Activated T-helper 17 cell treated with anti-CD3 and anti-CD28 coated beads, Interleukin-2, amount 50 U/mL, for 72 hours (primary cell): Measurements from ENCODE around the gene WDR74. TPM values are rescaled to one million over a fixed set of nuclear protein-coding genes. Genes with fewer than 3 reads are reported as not detected.

Source experiments
- ATAC-seq: fragments of 150-1000 bp; cut with Tn5 transposase; replicated peaks from 2 replicates; pipeline ENCODE4 v1.10.0; 2021; ENCODE audit warnings: mild to moderate bottlenecking, moderate library complexity
- H3K27ac Mint-ChIP-seq: one replicate; pipeline ENCODE4 v1.8.0; 2022; ENCODE audit warnings: mixed read lengths
- H3K27me3 Mint-ChIP-seq: one replicate; pipeline ENCODE4 v1.8.0; 2022; ENCODE audit warnings: mixed read lengths
- H3K36me3 Mint-ChIP-seq: one replicate; pipeline ENCODE4 v1.8.0; 2022; ENCODE audit warnings: low read depth, mild to moderate bottlenecking, mixed read lengths
- H3K4me1 Mint-ChIP-seq: one replicate; pipeline ENCODE4 v1.8.0; 2022; ENCODE audit warnings: mixed read lengths
- H3K4me3 Mint-ChIP-seq: one replicate; pipeline ENCODE4 v1.8.0; 2022; ENCODE audit warnings: mild to moderate bottlenecking, mixed read lengths
- H3K9me3 Mint-ChIP-seq: one replicate; pipeline ENCODE4 v1.8.0; 2022; ENCODE audit warnings: mixed read lengths
- total RNA-seq, 2 donors: library from RNA; stranded (reverse); gene quantifications; one replicate each; pipeline ENCODE4 v1.2.3, GENCODE V29; 2022

The WDR74 gene
- total RNA-seq, 2 donors from 2014 or later: 70.3 to 104 TPM

DNA sequence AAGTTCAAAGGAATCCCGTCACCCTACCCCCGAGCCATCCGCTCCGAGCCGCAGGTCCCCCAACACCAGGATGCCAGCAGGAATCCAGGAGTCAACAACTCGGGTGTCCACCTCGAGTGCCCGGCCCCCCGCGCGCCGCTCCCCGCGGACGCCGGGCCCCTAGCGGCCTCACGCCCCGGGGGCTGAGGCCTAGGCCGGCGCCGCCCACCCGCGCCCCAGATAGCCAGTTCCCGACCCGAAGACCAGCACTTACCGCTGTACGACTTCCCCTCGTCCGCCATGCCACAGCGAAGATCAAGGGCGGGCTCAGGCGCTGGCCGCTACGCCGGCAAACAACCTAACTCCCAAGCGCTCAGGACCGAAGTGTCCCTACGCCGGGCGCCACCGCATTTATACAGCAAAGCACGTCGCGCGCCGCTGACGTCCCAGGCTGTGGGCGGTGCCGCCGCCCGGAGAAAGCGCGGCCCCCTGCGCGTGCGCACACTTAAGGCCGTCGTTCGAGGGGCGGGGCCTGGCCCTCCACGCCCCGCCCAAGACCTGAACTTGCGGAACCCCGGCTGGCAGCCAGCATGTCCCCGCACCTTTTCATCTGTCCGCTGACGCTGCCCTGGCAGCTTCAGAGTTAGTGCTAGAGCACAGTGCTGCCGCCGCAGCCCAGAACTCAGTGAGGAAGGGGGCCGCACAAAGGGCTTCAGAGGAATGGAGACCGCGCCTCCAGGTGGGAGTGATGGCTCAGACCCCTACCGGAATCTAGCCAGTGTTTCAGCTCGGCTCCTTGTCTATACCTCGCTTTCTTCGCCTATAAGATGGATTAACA lies 34.1 kb downstream of the WDR74 start, which contains the start of gene NXF1:
Gene NXF1 (minus strand): TSS at position 365 of the 817 bp plus-strand sequence. CDS start 84 bp downstream, at position 281.
- Mint-ChIP-seq H3K4me1 (peaks cover 19% of the 10 kb centered on the region), H3K36me3 (peaks cover 52% of the 10 kb centered on the region), H3K9me3 (no peaks in the 10 kb centered on the region), H3K27ac (peak within 1 kb of the TSS; percentile 97), H3K27me3 (no peaks in the 10 kb centered on the region), H3K4me3 (peak within 1 kb of the TSS; percentile 99)
- peak; percentile 80 for ATAC-seq

DNA sequence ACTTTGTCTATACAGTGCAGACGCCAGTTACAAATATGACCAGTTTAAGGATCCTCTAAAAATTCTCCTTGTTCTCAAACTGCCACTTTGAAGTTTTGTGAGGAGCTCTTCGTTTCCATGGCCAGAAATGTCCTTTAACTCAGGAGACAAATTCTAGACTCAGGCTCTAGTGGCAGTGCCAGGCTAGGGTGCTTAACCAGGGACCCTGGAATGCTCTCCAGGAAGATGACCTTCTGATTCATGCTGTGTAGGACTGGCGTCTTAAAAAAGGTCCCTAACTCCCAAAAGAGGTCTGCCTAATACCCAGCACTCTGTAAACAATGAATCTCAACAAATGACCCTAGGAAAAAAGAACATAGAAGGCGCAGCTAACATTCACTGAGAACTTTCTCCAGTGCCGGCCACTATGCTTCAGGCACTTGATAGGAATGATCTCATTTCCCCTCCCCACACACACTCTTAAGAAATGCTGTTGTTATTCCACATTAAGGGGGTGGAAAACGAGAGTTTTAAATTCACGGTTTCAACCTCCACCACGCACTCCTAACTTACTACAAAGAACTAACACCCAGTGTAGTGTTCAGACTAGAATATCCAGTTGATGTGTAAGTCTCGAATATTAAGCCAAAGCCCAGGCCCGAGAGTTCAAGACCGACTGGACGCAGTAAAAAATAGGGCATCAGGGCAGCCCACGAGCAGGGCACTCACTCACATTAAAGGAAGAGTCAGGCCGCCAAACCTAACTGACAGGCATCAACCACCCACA lies 34.9 kb downstream of the WDR74 start:
- ATAC-seq: peak; percentile 75
- no peaks in the 10 kb centered on the region for H3K27me3 Mint-ChIP-seq
- peaks cover 19% of the 10 kb centered on the region for H3K4me1 Mint-ChIP-seq
- H3K4me3 Mint-ChIP-seq: peak overlapping the region; percentile 99
- no peaks in the 10 kb centered on the region for H3K9me3 Mint-ChIP-seq
- H3K27ac Mint-ChIP-seq: peak overlapping the region; percentile 97
- H3K36me3 Mint-ChIP-seq: peaks cover 60% of the 10 kb centered on the region

DNA sequence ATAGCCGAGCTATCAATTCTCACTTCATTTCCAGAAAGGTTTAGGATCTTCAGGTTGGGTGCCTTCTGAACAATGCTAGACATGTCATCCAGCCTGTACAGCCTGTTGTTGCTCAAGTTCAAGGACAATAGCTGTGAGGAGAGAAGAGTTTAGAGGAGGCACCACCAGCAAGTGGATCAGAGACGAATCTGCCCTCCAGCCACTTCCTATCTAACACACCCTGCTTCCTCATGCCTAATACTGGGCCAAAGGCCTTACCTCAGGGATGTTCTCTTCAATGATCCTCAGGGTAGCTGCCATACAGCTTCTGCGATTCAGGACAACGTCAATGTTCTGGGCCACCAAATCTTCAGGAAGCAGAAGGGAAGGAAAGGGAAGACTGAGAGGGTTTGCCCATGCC lies 38.3 kb downstream of the WDR74 start:
- ATAC-seq: no peak
- Mint-ChIP-seq H3K9me3 (no peaks in the 10 kb centered on the region), H3K27me3 (no peaks in the 10 kb centered on the region), H3K27ac (peak overlapping the region; percentile 70), H3K4me1 (peaks cover 17% of the 10 kb centered on the region), H3K36me3 (peaks cover 94% of the 10 kb centered on the region), H3K4me3 (no peak overlapping the region)

DNA sequence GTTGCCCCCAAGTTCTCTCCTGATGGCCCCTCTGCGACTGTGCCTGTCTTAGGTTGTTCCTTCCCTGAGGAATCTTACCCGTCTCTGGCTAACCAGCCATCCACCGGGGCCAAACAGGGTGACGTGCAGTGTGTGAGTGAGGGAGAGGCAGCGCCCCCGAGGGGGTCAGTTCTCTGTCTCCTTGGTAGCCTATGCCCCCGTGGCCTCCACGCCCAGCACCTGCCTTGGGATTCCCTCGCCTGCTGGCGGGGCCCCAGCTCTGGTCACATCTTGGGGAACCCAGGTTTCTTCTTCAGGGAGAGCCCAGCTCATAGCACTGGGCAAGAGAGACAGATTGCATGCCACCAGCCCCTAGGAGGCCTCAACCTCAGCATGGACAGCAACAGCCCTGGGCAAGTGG lies 39.9 kb downstream of the WDR74 start:
- peaks cover 99% of the 10 kb centered on the region for H3K36me3 Mint-ChIP-seq
- H3K27ac Mint-ChIP-seq: peak overlapping the region; percentile 67
- no peaks in the 10 kb centered on the region for H3K9me3 Mint-ChIP-seq
- H3K4me3 Mint-ChIP-seq: no peak overlapping the region
- ATAC-seq: no peak
- H3K4me1 Mint-ChIP-seq: peaks cover 18% of the 10 kb centered on the region
- no peaks in the 10 kb centered on the region for H3K27me3 Mint-ChIP-seq

DNA sequence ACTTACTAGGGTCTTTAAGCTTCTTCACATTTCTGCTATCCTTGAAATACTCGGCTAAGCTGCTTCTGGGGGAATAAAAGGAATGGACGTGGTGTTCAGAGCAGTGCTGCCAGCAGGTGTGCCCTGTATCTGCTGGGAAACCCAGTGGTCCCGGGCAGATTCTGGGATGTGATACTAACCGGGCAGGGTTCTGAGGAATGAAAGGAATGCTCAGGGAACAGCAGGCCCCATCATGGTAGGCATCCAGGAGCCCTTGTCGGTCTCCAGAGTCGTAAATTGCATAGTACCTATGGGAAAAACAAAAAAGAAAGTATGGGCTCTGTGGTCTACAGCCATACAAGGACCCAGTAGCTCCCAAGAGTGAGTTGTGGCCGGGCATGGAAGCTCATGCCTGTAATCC lies 43.1 kb downstream of the WDR74 start:
- ATAC-seq: no peak
- H3K27me3 Mint-ChIP-seq: no peaks in the 10 kb centered on the region
- no peaks in the 10 kb centered on the region for H3K9me3 Mint-ChIP-seq
- no peak overlapping the region for H3K4me3 Mint-ChIP-seq
- peaks cover 98% of the 10 kb centered on the region for H3K36me3 Mint-ChIP-seq
- H3K4me1 Mint-ChIP-seq: peaks cover 19% of the 10 kb centered on the region
- H3K27ac Mint-ChIP-seq: no peak overlapping the region

DNA sequence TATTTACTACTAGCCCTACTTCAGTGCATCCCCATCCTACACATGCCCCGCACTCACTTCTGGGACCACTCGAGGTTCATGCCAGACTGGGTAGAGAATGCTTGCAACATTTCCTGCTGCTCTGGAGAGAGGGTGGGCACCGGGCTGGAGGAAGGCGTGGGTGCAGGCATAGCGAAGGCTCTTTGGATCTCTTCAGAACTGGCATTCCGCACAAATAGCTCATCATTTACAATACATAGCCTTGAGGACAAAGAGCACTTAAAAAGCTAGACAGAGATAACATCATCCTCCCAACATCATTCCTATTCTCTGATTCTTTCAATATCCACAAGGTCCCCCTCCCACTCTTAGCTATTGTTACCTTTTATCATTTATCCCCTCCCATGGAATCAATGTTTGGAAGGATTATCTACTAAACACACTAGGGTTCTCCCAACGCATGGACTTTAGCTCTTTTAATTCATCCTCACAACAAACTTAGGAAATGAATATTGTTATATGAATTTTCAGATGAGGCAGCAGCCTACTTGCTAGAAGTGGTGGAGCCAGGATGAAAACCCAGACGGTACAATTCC lies 45.1 kb downstream of the WDR74 start:
- ATAC-seq: no peak
- no peaks in the 10 kb centered on the region for H3K27me3 Mint-ChIP-seq
- peak overlapping the region; percentile 36 for H3K27ac Mint-ChIP-seq
- peaks cover 99% of the 10 kb centered on the region for H3K36me3 Mint-ChIP-seq
- peak overlapping the region; percentile 10 for H3K4me3 Mint-ChIP-seq
- H3K4me1 Mint-ChIP-seq: peaks cover 34% of the 10 kb centered on the region
- no peaks in the 10 kb centered on the region for H3K9me3 Mint-ChIP-seq

DNA sequence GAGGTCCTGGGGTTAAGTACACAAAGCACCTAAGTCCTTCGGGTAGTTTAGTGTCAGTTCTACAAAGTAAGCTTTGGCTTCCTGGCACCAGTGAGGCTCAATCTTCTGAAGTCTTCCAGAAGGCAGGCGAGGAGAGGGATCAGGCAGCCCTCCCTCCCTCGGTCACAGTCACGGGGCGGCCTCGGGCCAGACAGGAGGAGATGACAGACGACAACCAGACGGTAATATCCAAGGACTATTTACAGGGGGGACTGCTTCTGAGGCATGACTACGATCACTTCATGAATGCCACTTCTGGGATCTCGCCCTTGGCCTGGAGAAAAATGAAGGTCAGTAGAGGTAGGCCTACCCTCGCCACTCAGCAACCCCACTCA lies 47.2 kb downstream of the WDR74 start:
- peak overlapping the region; percentile 86 for H3K4me3 Mint-ChIP-seq
- H3K27me3 Mint-ChIP-seq: no peaks in the 10 kb centered on the region
- H3K9me3 Mint-ChIP-seq: no peaks in the 10 kb centered on the region
- peaks cover 36% of the 10 kb centered on the region for H3K4me1 Mint-ChIP-seq
- peak overlapping the region; percentile 93 for H3K27ac Mint-ChIP-seq
- ATAC-seq: peak; percentile 18
- H3K36me3 Mint-ChIP-seq: peaks cover 95% of the 10 kb centered on the region

DNA sequence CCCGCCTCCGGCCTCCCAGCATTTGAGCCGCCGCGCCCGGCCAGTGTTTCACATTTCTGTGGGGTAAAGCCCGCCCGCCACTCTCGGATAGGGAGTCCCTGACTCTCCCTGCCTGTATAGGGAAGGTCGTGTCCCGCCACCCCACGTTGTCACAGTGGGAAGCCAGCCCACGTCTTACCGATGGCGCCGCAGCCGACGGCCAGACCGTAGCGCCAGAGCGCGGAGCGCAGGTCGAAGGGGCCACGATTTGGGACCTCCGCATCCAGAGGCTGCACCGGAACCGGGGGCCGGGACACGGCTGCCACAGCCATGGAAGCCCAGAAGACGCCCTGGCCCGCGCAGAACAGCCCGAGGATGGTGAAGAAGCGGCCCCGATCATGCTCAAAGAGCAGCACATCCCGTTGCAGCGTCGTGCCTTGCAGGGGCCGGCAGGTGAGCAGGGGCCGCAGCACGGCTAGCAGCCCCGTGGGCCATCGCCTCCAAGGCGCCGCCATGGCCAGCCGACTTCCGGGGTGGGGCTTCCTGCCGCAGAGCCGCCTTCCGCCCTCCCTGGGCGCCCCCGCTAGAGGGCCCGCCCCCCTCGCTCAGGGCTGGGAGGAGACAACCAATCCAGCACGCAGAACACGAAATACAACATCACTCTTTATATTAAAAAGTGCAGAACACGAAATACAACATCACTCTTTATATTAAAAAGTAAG lies 47.7 kb downstream of the WDR74 start, which contains the start of gene TMEM223:
Gene TMEM223 (minus strand): TSS at position 506 of the 701 bp plus-strand sequence. CDS start 12 bp downstream, at position 494.
- Mint-ChIP-seq H3K4me3 (peak within 1 kb of the TSS; percentile 86), H3K9me3 (no peaks in the 10 kb centered on the region), H3K27me3 (no peaks in the 10 kb centered on the region), H3K4me1 (peaks cover 36% of the 10 kb centered on the region), H3K36me3 (peaks cover 92% of the 10 kb centered on the region), H3K27ac (peak within 1 kb of the TSS; percentile 93)
- ATAC-seq: peak; percentile 84

DNA sequence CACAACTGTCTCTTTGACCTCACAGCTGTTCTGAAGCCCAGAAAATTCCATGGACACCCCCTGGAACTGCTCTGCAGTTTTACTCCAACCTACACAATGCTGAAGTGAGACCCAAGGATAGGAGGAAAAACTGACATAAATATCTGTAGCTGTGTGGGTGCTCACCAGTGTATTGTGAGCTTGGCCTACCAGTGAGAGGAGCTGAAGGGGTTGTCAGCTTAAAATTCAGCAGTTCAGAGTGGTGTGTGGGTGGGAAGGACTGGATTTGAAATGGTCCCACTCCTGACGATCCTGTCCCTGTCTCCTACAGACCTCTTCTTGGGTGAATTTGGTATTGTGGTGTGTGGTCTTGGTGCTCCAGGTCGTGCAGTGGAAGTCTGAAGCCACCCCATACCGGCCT lies 49.8 kb downstream of the WDR74 start:
- Mint-ChIP-seq H3K27me3 (no peaks in the 10 kb centered on the region), H3K36me3 (peaks cover 82% of the 10 kb centered on the region), H3K4me3 (peak overlapping the region; percentile 86), H3K27ac (peak overlapping the region; percentile 34), H3K4me1 (peaks cover 33% of the 10 kb centered on the region), H3K9me3 (no peaks in the 10 kb centered on the region)
- ATAC-seq: no peak

DNA sequence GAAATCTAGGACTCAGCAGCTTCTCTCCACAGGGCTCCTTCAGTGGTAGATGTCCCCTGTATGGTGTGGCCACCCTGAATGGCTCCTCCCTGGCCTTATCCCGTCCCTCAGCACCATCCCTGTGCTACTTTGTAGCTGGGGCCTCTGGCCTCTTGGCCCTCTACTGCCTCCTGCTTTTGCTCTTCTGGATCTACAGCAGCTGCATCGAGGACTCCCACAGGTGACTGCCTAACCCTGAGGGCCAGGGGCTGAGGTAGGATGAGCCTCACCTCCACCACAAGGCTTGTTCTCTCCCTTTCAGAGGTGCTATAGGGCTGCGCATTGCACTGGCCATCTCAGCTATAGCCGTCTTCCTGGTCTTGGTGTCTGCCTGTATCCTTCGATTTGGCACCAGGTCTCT lies 50.4 kb downstream of the WDR74 start:
- peaks cover 28% of the 10 kb centered on the region for H3K4me1 Mint-ChIP-seq
- H3K36me3 Mint-ChIP-seq: peaks cover 76% of the 10 kb centered on the region
- ATAC-seq: no peak
- peak overlapping the region; percentile 34 for H3K27ac Mint-ChIP-seq
- H3K4me3 Mint-ChIP-seq: peak overlapping the region; percentile 86
- H3K27me3 Mint-ChIP-seq: no peaks in the 10 kb centered on the region
- no peaks in the 10 kb centered on the region for H3K9me3 Mint-ChIP-seq

DNA sequence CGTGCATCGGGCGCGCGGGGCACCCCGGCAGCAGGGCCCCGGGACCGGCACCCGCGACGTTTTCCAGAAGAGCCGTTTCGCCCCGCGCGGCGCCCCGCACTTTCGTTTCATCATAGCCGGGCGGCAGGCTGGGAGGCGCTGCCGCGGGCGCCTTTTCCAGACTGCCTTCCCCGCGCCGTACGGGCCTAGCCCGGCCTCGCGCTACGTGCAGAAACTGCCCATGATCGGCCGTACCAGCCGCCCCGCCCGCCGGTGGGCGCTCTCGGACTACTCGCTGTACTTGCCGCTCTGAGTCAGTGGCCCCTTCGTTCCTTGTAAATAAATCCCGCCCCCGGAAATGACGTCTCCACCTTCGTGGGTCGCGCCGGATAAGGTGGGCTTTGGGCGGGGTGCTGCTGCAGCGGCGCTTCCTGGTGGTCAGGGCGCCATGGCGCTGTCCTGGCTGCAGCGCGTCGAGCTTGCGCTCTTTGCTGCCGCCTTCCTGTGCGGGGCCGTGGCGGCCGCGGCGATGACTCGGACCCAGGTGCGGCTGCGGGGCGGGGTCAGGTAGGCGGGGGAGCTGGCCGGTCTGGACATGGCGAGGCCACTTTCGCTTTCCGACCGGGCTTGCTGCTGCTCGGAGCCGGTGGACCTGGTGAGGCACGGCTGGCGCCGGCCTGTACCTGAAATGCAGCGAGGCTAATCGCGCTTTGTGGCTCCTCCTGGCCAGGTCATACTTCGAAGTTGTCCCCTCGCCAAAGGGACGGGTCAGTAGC lies 52.2 kb downstream of the WDR74 start, which contains the start of gene TMEM179B:
Gene TMEM179B (plus strand): TSS at position 398 of the 755 bp plus-strand sequence. CDS start 30 bp downstream, at position 428.
- peak within 1 kb of the TSS; percentile 86 for H3K27ac Mint-ChIP-seq
- no peaks in the 10 kb centered on the region for H3K27me3 Mint-ChIP-seq
- peaks cover 22% of the 10 kb centered on the region for H3K4me1 Mint-ChIP-seq
- H3K4me3 Mint-ChIP-seq: peak within 1 kb of the TSS; percentile 86
- H3K9me3 Mint-ChIP-seq: no peaks in the 10 kb centered on the region
- H3K36me3 Mint-ChIP-seq: peaks cover 69% of the 10 kb centered on the region
- ATAC-seq: peak; percentile 82

DNA sequence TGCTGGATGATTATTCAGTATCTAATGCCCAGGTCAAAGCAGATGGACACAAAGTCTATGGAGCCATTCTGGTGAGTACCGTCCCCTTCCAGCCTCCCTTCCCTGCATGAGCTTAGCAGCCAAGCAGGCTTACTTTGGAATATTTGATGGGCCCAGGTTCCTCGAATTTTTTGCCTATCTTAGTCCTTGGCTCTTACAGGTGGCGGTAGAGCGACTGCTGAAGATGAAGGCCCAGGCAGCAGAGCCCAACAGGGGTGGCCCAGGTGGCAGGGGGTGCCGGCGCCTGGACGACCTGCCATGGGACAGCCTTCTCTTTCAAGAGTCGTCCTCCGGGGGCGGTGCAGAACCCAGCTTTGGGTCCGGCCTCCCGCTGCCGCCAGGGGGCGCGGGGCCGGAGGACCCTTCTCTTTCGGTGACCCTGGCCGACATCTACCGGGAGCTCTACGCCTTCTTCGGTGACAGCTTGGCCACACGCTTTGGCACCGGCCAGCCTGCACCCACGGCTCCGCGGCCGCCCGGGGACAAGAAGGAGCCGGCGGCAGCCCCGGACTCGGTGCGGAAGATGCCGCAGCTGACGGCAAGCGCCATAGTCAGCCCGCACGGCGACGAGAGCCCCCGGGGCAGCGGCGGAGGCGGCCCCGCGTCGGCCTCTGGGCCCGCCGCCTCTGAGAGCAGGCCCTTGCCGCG lies 52.9 kb downstream of the WDR74 start:
- Mint-ChIP-seq H3K9me3 (no peaks in the 10 kb centered on the region), H3K36me3 (peaks cover 62% of the 10 kb centered on the region), H3K4me3 (peak overlapping the region; percentile 86), H3K4me1 (peaks cover 21% of the 10 kb centered on the region), H3K27me3 (no peaks in the 10 kb centered on the region), H3K27ac (peak overlapping the region; percentile 86)
- ATAC-seq: peak; percentile 81
